ENCODE measurements around the gene PLPPR3. TPM values are rescaled to one million over a fixed set of nuclear protein-coding genes. Genes with fewer than 3 reads are reported as not detected.
A peak's percentile ranks its signal among the peaks of the same experiment; 100 is the strongest.

The PLPPR3 gene
- total and polyA plus RNA-seq, 2 donors from 2014 or later = not detected

DNA sequence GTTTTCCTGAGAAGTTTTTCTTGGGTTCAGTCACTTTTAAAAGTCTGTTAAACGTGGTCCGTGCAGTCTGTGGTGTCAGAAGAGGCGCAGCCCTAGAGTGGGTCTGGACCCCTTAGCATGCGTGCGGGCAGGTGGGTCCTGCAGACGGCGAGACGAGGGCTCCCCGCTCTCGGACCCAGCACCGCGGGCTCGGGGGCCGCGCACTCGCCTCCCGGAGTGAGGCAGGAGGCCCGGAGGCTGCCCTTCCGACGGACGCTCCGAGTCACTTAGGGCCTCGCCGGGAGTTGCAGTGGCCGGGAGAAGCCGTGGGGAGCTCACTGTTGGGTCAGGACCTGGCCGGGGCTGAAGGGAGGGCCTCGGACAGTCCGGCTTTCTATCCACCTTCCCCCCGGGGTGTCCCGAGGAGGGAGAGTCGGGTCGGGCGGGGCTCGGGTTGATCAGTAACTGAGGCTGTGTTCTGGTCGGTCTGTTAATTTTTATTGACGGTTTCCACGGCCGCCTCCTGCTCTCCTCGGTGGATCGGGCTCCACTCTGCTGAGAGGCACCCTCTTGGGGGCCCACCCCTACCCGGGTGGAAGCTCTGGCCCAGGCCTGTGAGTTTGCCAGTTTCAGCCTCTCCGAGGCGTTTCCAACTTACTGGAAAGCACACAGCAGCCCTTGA lies 23.2 kb downstream of the PLPPR3 start:
- Histone ChIP-seq H3K9me3 (ENCODE audit: control insufficient read depth in 2 of 3, insufficient read depth in 1 of 3, low read length in 3 of 3) (no peaks in the 10 kb centered on the region), H3K27ac (ENCODE audit: low read depth in 2 of 2, low read length in 2 of 2) (peak overlapping the region; percentile 73 to 82), H3K9ac (ENCODE audit: low read length in 3 of 3) (peak overlapping the region; percentile 26 to 84 (median 58)), H3K4me3 (ENCODE audit: low read length in 3 of 3) (peak overlapping the region; percentile 78 to 93 (median 87)), H3K36me3 (ENCODE audit: control insufficient read depth in 2 of 3, insufficient read depth in 3 of 3, low read length in 3 of 3) (peaks cover 0 to 4% (median 0%) of the 10 kb centered on the region in 3 donors), H3K27me3 (ENCODE audit: control insufficient read depth, insufficient read depth, low read length) (no peaks in the 10 kb centered on the region), H3K4me1 (ENCODE audit: control insufficient read depth in 2 of 3, insufficient read depth in 2 of 3, low read depth in 1 of 3, low read length in 3 of 3) (peaks cover 0 to 44% (median 25%) of the 10 kb centered on the region in 3 donors)
- DNase-seq = peak; percentile 64 to 92 (median 76)
- no peak for FAIRE-seq
- TF ChIP-seq CTCF (IDR thresholded peaks at IDR 0.05; ENCODE audit: borderline replicate concordance, extremely low read depth, insufficient read depth) = no peak
- intact Hi-C loops (cut with DNase I) = no loop called here

- no peaks in the 10 kb centered on the region for H3K9me3 ChIP-seq (ENCODE audit: control insufficient read depth in 2 of 3, insufficient read depth in 1 of 3, low read length in 3 of 3)
- intact Hi-C loops (cut with DNase I) = no loop called here
- H3K4me1 ChIP-seq (ENCODE audit: control insufficient read depth in 2 of 3, insufficient read depth in 2 of 3, low read depth in 1 of 3, low read length in 3 of 3) = peaks cover 0 to 38% (median 20%) of the 10 kb centered on the region in 3 donors
- H3K9ac ChIP-seq (ENCODE audit: low read length in 3 of 3) = peak overlapping the region; percentile 15 to 84 (median 58)
- peak overlapping the region; percentile 78 to 93 (median 87) for H3K4me3 ChIP-seq (ENCODE audit: low read length in 3 of 3)
- peaks cover 0 to 4% (median 0%) of the 10 kb centered on the region in 3 donors for H3K36me3 ChIP-seq (ENCODE audit: control insufficient read depth in 2 of 3, insufficient read depth in 3 of 3, low read length in 3 of 3)
- TF ChIP-seq CTCF (IDR thresholded peaks at IDR 0.05; ENCODE audit: borderline replicate concordance, extremely low read depth, insufficient read depth) = no peak
- no peaks in the 10 kb centered on the region for H3K27me3 ChIP-seq (ENCODE audit: control insufficient read depth, insufficient read depth, low read length)
- H3K27ac ChIP-seq (ENCODE audit: low read depth in 2 of 2, low read length in 2 of 2) = peak overlapping the region; percentile 85 to 94
- DNase-seq (peak; percentile 88 to 97 (median 94)), FAIRE-seq (no peak)
These were observed 24.0 kb downstream of the PLPPR3 start for GRCh38 chr19:797528-798414.

GRCh38 chr19:796692-797527 lies 24.8 kb downstream of the PLPPR3 start, which contains the start of gene PTBP1:
Gene PTBP1, plus strand, starts transcription at chr19:797452. Its CDS starts 46 bp downstream, at chr19:797498.
- DNase-seq = peak; percentile 100
- H3K36me3 ChIP-seq (ENCODE audit: control insufficient read depth in 2 of 3, insufficient read depth in 3 of 3, low read length in 3 of 3) = peaks cover 0 to 4% (median 0%) of the 10 kb centered on the region in 3 donors
- FAIRE-seq = peak; percentile 98
- peak within 1 kb of the TSS; percentile 78 to 93 (median 87) for H3K4me3 ChIP-seq (ENCODE audit: low read length in 3 of 3)
- peak within 1 kb of the TSS; percentile 59 to 87 (median 81) for H3K9ac ChIP-seq (ENCODE audit: low read length in 3 of 3)
- no peaks in the 10 kb centered on the region for H3K27me3 ChIP-seq (ENCODE audit: control insufficient read depth, insufficient read depth, low read length)
- no peak for TF ChIP-seq CTCF (IDR thresholded peaks at IDR 0.05; ENCODE audit: borderline replicate concordance, extremely low read depth, insufficient read depth)
- H3K27ac ChIP-seq (ENCODE audit: low read depth in 2 of 2, low read length in 2 of 2) = peak within 1 kb of the TSS; percentile 85 to 94
- intact Hi-C loops (cut with DNase I) = no loop called here
- H3K9me3 ChIP-seq (ENCODE audit: control insufficient read depth in 2 of 3, insufficient read depth in 1 of 3, low read length in 3 of 3) = no peaks in the 10 kb centered on the region
- H3K4me1 ChIP-seq (ENCODE audit: control insufficient read depth in 2 of 3, insufficient read depth in 2 of 3, low read depth in 1 of 3, low read length in 3 of 3) = peaks cover 0 to 30% (median 15%) of the 10 kb centered on the region in 3 donors

All from kidney (tissue), 14 donors.